ENCODE measurements around the gene FOXC1.

FOXC1 gene

DNA sequence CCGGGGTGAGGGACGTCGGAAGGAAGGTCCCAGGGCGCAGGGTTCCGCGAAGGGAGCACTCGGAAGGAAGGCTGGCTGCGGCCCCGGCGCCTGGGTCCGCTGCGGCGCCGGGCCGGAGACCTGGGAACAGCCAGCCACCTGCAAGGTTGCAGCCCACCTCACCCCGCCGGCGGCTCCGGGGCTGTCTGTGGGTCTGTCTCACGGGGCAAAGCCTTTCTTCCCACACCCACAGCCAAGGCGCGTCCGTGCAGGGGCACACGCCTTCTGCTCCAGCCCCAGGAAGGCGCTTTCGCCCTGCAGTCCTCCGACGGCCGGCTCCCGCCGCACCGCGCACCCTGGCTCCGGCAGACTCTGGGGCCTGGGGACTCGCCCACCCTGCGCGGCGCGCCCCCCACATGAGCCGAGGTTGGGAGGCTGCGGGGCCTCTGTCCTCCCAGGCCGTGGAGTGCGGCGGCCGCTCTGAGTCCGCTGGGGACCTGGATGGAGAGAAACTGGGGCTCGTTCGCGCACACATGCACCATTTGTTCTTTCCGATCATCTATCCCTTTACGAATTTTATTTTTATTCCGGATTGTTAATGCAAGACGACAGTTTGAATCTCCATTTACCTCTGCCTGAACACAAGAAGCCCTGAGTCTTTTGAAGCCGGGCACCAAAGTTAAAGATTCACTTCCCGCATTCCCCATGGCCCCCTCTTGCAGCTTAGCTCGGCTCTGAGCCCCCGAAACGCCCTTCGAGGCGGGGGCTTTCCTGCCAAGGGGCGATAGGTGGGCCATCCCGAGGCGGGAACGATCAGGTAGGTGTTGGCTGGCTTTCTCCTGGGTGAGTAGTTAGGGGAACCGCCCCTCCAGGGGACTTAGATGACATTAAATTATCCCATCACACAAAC, 4.5 kb upstream of the FOXC1 start:
- TF ChIP-seq, protein P1, sequence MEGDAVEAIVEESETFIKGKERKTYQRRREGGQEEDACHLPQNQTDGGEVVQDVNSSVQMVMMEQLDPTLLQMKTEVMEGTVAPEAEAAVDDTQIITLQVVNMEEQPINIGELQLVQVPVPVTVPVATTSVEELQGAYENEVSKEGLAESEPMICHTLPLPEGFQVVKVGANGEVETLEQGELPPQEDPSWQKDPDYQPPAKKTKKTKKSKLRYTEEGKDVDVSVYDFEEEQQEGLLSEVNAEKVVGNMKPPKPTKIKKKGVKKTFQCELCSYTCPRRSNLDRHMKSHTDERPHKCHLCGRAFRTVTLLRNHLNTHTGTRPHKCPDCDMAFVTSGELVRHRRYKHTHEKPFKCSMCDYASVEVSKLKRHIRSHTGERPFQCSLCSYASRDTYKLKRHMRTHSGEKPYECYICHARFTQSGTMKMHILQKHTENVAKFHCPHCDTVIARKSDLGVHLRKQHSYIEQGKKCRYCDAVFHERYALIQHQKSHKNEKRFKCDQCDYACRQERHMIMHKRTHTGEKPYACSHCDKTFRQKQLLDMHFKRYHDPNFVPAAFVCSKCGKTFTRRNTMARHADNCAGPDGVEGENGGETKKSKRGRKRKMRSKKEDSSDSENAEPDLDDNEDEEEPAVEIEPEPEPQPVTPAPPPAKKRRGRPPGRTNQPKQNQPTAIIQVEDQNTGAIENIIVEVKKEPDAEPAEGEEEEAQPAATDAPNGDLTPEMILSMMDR (IDR thresholded peaks at IDR 0.05; ENCODE audit: low read depth, low read length): no peak
- no peak for DNase-seq (ENCODE audit: extremely low read depth, low read depth)

DNA sequence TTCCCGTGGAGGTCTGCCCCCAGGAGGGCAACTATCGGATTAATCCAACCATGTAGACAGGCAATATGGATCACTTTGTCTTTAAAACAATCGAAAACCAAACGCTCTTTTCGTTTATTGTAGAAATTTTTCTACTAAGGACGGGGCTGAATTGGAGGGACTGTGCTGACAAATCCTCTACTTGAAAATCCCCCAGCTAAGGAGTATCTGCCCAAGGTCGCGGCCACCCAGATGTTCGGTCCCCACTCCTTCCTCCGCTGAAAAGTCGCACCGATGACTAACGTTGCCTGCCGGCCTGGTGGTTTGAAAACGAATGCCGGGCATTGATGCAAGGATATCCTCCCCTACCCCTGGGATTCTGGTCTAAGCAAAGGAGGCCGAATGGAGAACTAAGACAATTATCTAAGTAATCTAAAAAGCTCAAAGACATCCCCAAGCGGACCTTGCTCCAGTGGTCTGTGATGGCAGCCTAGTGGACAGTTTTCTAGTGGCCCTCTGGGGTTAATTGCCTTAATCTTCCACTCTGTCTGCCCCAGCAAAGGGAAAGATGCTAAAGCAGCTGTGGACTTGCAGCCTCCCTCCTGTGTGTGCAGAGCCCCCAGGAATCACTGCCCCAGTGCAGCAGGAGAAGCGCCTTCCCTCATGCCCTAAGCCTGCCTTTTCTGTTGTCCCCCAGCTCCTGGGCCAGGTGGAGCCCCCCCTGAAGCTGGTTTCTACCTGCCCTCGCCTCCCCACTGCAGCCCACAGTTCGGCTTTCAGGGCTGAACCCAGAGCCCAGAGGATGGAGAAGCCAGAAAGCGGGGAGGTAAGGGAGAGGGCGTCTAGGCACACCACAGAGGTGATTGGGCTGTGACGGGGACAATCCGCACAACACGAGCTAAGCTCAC, 3.6 kb upstream of the FOXC1 start:
- no peak for DNase-seq (ENCODE audit: extremely low read depth, low read depth)
- TF ChIP-seq, protein P1 (IDR thresholded peaks at IDR 0.05; ENCODE audit: low read depth, low read length): no peak

DNA sequence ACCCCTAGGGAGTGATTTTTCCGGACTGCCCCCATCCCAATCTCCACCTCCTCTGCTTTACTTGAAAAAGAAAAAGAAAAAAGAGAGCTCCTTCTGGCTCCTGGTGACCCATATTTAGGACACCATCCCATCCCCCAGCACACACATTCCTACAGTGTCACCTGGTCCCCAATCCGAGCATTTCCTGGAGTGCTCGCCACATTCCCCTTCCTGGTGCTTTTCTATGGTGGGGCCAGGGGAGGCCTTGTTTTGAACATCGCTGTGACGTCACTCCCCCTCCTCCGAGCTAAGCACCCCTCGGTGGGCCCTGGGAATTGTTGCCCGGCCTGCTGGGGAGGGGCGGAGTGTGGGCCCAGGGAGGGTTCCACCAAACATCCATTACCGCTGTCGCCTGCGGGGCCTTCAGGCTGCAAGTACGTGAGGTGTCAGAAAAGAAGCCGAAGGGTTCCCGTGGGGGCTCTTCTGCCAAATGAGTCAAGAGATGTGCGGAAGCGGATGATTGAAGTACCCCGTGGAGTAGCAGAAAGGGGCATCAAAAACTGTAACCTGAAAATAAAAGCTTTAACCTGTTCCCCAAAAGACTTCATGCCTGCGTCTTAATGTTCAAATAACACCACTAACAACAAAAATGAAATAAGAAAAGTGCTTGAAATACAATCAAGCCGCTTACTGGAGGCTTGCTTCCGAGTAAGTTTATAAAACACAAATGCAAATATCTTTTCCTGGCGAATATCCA, 2.8 kb upstream of the FOXC1 start:
- no peak for DNase-seq (ENCODE audit: extremely low read depth, low read depth)
- TF ChIP-seq, protein P1 (IDR thresholded peaks at IDR 0.05; ENCODE audit: low read depth, low read length): no peak

DNA sequence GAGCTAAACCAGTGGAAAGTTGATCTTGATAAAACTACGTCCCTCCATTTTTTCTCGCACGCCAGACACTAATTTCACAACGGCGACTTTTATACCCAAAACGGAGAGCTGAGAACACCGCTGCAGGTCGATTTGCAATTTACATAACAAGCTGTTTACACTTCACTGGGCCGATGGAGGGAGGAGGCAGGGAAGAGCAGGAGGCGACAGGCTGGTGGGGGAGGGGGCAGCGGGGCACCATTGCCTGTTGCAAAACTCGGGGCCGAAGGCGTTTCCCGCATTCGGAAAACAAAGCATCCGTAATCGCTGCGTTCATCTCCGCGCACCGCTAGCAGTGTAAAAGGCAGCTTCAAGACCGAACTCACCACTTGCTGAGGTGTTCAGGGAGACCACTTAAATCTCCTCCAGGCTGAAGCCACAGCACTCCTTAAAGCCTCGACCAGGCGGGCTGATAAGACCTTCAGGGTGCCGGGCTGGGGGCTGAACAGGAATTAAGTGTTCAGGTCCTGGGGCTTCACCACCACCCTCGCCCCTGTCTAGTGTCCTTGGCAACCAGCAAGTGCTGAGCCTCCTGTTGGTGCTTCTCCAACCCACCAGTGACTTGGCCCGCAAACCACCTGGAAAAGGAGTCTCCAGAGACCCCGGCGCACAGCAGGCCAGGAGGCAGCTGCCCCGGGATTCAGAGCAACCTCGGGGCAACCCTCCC, 2.0 kb upstream of the FOXC1 start:
- DNase-seq (ENCODE audit: extremely low read depth, low read depth): no peak
- TF ChIP-seq, protein P1 (IDR thresholded peaks at IDR 0.05; ENCODE audit: low read depth, low read length): no peak

DNA sequence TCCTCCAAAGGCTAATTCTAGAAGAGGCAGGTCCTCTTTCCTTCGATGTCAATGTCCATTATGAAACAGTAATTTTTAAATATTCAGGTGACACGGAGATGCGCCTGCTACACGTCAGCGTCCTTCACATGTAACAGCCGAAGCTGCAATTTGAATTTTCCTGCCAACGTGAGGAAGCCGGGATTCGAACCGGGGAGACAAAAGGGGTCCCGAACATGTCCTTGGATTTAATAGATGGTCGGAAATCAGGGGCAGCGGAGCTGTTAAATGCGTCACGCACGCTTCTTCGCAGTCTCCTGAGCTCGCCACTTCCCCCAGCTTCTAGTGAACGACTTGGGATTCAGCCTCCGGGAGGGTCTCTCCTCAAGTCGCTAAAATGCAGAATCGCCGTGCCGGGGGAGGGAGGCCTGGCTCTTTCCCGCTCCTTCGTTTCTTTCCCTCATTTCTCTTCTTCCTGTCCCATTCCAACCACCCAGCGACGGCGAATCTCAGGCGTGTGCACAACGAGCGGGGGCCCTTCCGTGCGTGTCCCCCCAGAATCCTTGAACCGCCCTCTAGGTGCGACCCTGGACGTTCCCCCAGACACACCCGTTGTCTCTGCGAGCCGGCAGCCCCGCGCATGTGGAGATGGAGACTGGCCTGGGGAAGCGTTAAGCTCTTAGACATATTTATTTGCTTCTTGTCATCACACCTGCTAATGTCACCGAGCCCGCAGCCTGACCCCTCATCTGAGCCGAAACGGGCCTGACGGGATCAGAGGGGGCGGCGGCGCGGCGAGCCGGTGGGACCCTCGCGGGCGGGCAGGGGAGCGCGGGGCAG, 1.3 kb upstream of the FOXC1 start:
- DNase-seq (ENCODE audit: extremely low read depth, low read depth): no peak
- TF ChIP-seq, protein P1 (IDR thresholded peaks at IDR 0.05; ENCODE audit: low read depth, low read length): no peak

GRCh38 chr6:1609041-1609647, 571 bp upstream of the FOXC1 start:
- TF ChIP-seq, protein P1 (IDR thresholded peaks at IDR 0.05; ENCODE audit: low read depth, low read length): no peak
- no peak for DNase-seq (ENCODE audit: extremely low read depth, low read depth)

Measured in AG09319 (cell line).